ENCODE data around the gene FAAP20. TPM values are rescaled to one million over a fixed set of nuclear protein-coding genes. Genes with fewer than 3 reads are reported as not detected.

FAAP20 gene
- total RNA-seq, 1 experiment from 2014 or later: 36.3 TPM

DNA sequence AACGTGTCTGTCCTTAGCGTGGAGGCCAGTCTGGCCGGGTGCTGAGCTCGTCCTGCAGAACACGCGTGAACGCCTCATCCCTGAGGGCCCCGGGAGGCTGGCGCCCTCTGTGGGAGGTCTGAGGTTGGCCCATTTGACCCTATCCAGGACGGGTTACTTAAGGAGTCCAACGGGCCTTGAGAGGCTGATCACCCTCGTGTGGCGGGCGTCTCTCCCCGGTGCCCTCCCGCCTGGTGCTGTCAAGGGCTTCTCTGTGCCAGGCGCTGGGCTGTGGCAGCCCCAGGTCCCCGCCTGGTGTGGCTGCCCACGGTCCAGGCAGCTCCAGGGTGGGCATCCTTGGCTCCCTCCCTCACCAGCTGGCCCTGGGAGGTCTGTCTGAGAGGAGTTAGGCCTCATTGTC, 43.2 kb upstream of the FAAP20 start:
- intact Hi-C loops (cut with micrococcal nuclease; ENCODE audit: unreplicated experiment): no loop called here
- H3K27ac Mint-ChIP-seq (ENCODE audit: unreplicated experiment): no peak overlapping the region
- TF ChIP-seq, protein P1, sequence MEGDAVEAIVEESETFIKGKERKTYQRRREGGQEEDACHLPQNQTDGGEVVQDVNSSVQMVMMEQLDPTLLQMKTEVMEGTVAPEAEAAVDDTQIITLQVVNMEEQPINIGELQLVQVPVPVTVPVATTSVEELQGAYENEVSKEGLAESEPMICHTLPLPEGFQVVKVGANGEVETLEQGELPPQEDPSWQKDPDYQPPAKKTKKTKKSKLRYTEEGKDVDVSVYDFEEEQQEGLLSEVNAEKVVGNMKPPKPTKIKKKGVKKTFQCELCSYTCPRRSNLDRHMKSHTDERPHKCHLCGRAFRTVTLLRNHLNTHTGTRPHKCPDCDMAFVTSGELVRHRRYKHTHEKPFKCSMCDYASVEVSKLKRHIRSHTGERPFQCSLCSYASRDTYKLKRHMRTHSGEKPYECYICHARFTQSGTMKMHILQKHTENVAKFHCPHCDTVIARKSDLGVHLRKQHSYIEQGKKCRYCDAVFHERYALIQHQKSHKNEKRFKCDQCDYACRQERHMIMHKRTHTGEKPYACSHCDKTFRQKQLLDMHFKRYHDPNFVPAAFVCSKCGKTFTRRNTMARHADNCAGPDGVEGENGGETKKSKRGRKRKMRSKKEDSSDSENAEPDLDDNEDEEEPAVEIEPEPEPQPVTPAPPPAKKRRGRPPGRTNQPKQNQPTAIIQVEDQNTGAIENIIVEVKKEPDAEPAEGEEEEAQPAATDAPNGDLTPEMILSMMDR (IDR thresholded peaks at IDR 0.05; ENCODE audit: unreplicated experiment): no peak

DNA sequence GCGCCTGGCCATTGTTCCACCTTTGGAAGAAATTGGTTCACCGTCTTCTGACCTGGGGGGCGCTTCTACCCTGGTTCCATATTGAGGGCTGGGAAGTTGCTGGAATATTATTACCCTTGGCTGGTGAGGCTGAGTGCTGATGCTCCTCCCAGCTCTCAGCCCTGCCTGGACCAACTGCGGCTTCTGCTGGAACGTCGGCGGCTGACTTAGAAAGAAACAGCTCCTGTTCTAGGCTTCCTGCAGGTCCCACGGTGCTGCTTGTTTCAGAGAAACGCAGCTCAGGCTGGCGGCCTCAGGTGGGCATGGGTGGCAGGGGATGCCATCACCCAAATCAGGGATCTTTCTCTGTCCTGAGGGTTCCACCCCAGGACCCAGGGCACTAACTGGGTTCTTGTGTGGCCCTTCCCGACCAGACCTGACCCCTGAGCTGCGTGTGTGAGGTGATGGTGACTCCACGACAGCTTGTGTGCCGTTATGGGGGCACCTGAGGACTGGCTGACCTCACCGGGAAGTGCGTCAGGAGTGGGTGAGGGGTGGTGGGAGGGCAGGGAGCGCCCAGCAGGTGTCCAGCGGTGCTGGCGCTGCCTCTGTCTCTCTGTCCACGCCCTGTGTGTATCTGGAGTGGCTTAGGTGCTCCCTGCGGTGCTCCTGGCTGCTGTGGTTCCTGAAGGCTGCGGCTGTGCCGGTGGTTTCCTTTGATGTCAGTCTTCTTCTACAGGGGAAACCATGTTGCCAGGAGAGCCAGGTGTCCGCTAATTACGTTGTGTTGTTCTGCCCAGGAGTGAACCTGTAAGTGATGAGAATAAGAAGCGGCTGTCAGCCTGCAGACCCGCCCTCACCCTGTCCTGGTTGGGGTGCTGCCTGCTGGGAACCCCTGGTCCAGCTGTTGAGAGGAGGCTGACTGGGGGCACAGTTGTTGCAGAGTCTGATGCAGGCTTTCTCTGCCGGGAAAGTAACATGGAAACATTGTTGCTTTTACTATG, 42.4 kb upstream of the FAAP20 start:
- Mint-ChIP-seq H3K27ac (ENCODE audit: unreplicated experiment) (no peak overlapping the region), H3K36me3 (ENCODE audit: insufficient read depth, unreplicated experiment) (peaks cover 20% of the 10 kb centered on the region), H3K4me3 (ENCODE audit: low read depth, unreplicated experiment) (no peak overlapping the region), H3K27me3 (ENCODE audit: unreplicated experiment) (no peaks in the 10 kb centered on the region), H3K9me3 (ENCODE audit: low read depth, unreplicated experiment) (no peaks in the 10 kb centered on the region), H3K4me1 (ENCODE audit: low read depth, unreplicated experiment) (peaks cover 24% of the 10 kb centered on the region)
- intact Hi-C loops (cut with micrococcal nuclease; ENCODE audit: unreplicated experiment): no loop called here
- TF ChIP-seq, protein P1 (IDR thresholded peaks at IDR 0.05; ENCODE audit: unreplicated experiment): no peak
- BruUV-seq (replicated peaks): no TSS peak
- DNase-seq: no peak
- CTCF ChIA-PET: no interaction called here

More for the DNA sequence above, 43.2 kb upstream of the FAAP20 start:
- H3K27me3 Mint-ChIP-seq (ENCODE audit: unreplicated experiment): no peaks in the 10 kb centered on the region
- DNase-seq: no peak
- BruUV-seq (replicated peaks): no TSS peak
- CTCF ChIA-PET: no interaction called here
- peaks cover 19% of the 10 kb centered on the region for H3K36me3 Mint-ChIP-seq (ENCODE audit: insufficient read depth, unreplicated experiment)
- peaks cover 16% of the 10 kb centered on the region for H3K4me1 Mint-ChIP-seq (ENCODE audit: low read depth, unreplicated experiment)
- no peak overlapping the region for H3K4me3 Mint-ChIP-seq (ENCODE audit: low read depth, unreplicated experiment)
- no peaks in the 10 kb centered on the region for H3K9me3 Mint-ChIP-seq (ENCODE audit: low read depth, unreplicated experiment)

DNA sequence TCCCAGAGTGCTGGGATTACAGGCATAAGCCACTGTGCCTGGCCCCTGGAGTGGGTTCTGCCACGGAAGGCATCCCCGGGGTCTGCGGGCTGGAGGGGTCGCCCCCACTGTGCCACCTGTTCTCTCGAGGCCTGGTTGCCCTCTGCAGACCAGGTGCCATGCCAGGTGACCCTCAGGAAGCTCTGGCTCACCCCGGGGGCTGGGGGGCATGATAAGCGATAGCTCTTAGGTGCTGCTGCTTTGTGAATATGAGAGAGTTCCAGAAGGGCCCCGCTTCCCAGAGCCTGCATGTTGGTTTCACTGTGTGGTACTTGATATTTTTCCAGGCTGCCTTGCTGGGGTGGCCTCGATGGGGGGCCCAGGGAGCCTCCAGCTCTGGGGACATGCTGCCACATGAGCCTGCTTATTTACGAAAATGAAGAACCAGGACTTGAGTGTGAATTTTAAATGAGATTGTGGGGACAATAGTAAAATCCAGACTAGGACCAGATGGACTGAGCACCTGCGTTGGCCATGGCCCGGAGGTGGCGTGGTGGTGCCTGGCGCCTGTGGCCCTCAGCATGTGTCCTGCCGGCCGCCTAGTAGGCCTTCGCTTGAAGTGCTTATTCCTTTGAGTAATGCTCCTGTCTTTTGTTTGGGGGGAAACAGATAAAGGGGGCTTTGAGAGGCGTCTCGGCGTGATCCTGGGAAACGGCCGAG, 40.9 kb upstream of the FAAP20 start:
- CTCF ChIA-PET: no interaction called here
- BruUV-seq (replicated peaks): no TSS peak
- no peak overlapping the region for H3K27ac Mint-ChIP-seq (ENCODE audit: unreplicated experiment)
- peaks cover 35% of the 10 kb centered on the region for H3K36me3 Mint-ChIP-seq (ENCODE audit: insufficient read depth, unreplicated experiment)
- TF ChIP-seq, protein P1 (IDR thresholded peaks at IDR 0.05; ENCODE audit: unreplicated experiment): no peak
- no peaks in the 10 kb centered on the region for H3K27me3 Mint-ChIP-seq (ENCODE audit: unreplicated experiment)
- no peaks in the 10 kb centered on the region for H3K9me3 Mint-ChIP-seq (ENCODE audit: low read depth, unreplicated experiment)
- intact Hi-C loops (cut with micrococcal nuclease; ENCODE audit: unreplicated experiment): no loop called here
- H3K4me1 Mint-ChIP-seq (ENCODE audit: low read depth, unreplicated experiment): peaks cover 32% of the 10 kb centered on the region
- DNase-seq: no peak
- no peak overlapping the region for H3K4me3 Mint-ChIP-seq (ENCODE audit: low read depth, unreplicated experiment)

DNA sequence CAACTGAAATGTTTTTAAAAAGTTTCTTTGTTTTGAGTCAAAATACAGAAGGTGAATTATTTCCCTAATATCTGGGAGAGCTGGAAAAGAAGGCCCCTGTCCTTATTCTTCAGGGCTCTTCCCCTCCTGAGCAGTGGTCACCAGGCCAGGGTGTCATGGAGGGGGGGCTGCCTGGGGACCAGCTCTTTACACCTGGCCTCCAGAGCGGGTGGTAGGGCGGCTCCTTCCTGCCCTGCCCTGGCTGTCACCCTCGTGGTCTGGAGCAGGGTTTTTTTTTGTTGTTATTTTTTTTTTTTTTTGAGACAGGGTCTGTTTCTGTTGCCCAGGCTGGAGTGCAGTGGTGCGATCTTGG, 40.2 kb upstream of the FAAP20 start:
- H3K27me3 Mint-ChIP-seq (ENCODE audit: unreplicated experiment): no peaks in the 10 kb centered on the region
- BruUV-seq (replicated peaks): no TSS peak
- TF ChIP-seq, protein P1 (IDR thresholded peaks at IDR 0.05; ENCODE audit: unreplicated experiment): no peak
- intact Hi-C loops (cut with micrococcal nuclease; ENCODE audit: unreplicated experiment): no loop called here
- no peaks in the 10 kb centered on the region for H3K9me3 Mint-ChIP-seq (ENCODE audit: low read depth, unreplicated experiment)
- DNase-seq: no peak
- no peak overlapping the region for H3K4me3 Mint-ChIP-seq (ENCODE audit: low read depth, unreplicated experiment)
- H3K27ac Mint-ChIP-seq (ENCODE audit: unreplicated experiment): no peak overlapping the region
- peaks cover 27% of the 10 kb centered on the region for H3K4me1 Mint-ChIP-seq (ENCODE audit: low read depth, unreplicated experiment)
- peaks cover 37% of the 10 kb centered on the region for H3K36me3 Mint-ChIP-seq (ENCODE audit: insufficient read depth, unreplicated experiment)
- CTCF ChIA-PET: interaction anchor here (0.9 to 1.2 kb wide), 2 partner anchors 36 to 40 kb away, joined by 3 read pairs; partner anchors contain the start of gene FAAP20

All from Calu3 (cell line).